22Rv1 (cell line): ENCODE data around the gene KNDC1.

Source experiments
- H3K27ac ChIP-seq: fragments of 450-650 bp; 2 replicates; pipeline ENCODE4 v1.5.1; 2017
- CTCF ChIP-seq: fragments of 450-650 bp; IDR thresholded peaks from 2 replicates; pipeline ENCODE4 v1.5.1; 2017; ENCODE audit warnings: mild to moderate bottlenecking
- ZFX ChIP-seq: fragments of 450-650 bp; IDR thresholded peaks from 2 replicates; pipeline ENCODE4 v1.6.1; 2017; ENCODE audit warnings: antibody characterized with exemption, borderline replicate concordance

KNDC1 gene

GRCh38 chr10:133165556-133166503 lies 5.8 kb downstream of the KNDC1 start:
- H3K27ac ChIP-seq = no peak overlapping the region
- TF ChIP-seq ZFX = no peak
- TF ChIP-seq CTCF = no peak

GRCh38 chr10:133166504-133166827 lies 6.4 kb downstream of the KNDC1 start:
- no peak overlapping the region for H3K27ac ChIP-seq
- TF ChIP-seq ZFX = no peak
- TF ChIP-seq CTCF = no peak

GRCh38 chr10:133166828-133167692 lies 7.0 kb downstream of the KNDC1 start:
- no peak for TF ChIP-seq CTCF
- TF ChIP-seq ZFX = no peak
- H3K27ac ChIP-seq = no peak overlapping the region

- no peak overlapping the region for H3K27ac ChIP-seq
- TF ChIP-seq ZFX (no peak), CTCF (no peak)
These were observed 7.9 kb downstream of the KNDC1 start for GRCh38 chr10:133167693-133168616.

GRCh38 chr10:133168617-133169031 lies 8.6 kb downstream of the KNDC1 start:
- H3K27ac ChIP-seq = no peak overlapping the region
- no peak for TF ChIP-seq CTCF
- no peak for TF ChIP-seq ZFX

- H3K27ac ChIP-seq = no peak overlapping the region
- TF ChIP-seq ZFX (no peak), CTCF (no peak)
These were observed 9.3 kb downstream of the KNDC1 start for GRCh38 chr10:133169173-133169947.
